AG09319 (cell line): ENCODE data around the gene TSPAN32.

Source experiments
- DNase-seq: peaks from one replicate; pipeline ENCODE4 v3.0.0-alpha.2; 2010; ENCODE audit warnings: low read depth; ENCODE audit errors: extremely low read depth
- CTCF ChIP-seq: IDR thresholded peaks from 2 replicates; pipeline ENCODE4 v1.5.1; 2011; ENCODE audit warnings: low read depth, mild to moderate bottlenecking, inconsistent platforms, low read length, moderate library complexity

TSPAN32 gene

GRCh38 chr11:2272946-2273280 lies 28.9 kb upstream of the TSPAN32 start:
- no peak for DNase-seq
- TF ChIP-seq CTCF: no peak

- no peak for DNase-seq
- no peak for TF ChIP-seq CTCF
These were observed 28.5 kb upstream of the TSPAN32 start for GRCh38 chr11:2273311-2273710.

- no peak for TF ChIP-seq CTCF
- no peak for DNase-seq
These were observed 28.0 kb upstream of the TSPAN32 start for GRCh38 chr11:2273771-2274170.

- DNase-seq: no peak
- TF ChIP-seq CTCF: no peak
These were observed 26.2 kb upstream of the TSPAN32 start for GRCh38 chr11:2275334-2276279.

- no peak for TF ChIP-seq CTCF
- DNase-seq: no peak
These were observed 25.4 kb upstream of the TSPAN32 start for GRCh38 chr11:2276280-2277007.

GRCh38 chr11:2277008-2277346 lies 24.8 kb upstream of the TSPAN32 start:
- no peak for TF ChIP-seq CTCF
- DNase-seq: no peak

- DNase-seq: no peak
- no peak for TF ChIP-seq CTCF
These were observed 23.8 kb upstream of the TSPAN32 start for GRCh38 chr11:2277933-2278523.
